GM19193 (cell line): ENCODE measurements around the gene ERC1.

Source experiments
- POLR2A ChIP-seq: IDR thresholded peaks from 4 replicates; pipeline ENCODE4 v1.6.1; 2011; ENCODE audit not compliant: insufficient read depth, insufficient read length; ENCODE audit errors: extremely low read depth

ERC1 gene

DNA sequence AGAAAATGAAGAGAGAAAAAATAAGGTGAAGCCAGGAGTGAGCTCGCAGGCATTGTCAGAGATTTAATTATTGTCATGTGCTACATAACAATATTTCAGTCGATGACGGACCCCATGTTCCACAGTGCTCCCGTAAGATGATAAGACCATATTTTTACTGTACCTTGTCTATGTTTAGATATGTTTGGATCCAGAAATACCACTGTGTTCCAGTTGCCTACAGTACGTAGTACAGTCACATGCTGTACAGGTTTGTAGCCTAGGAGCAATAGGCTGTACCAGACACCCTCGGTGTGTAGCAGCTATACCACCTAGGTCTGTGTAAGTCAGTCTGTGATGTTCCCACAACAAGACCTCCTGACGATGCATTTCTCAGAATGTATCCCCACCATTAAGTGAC lies 465.9 kb downstream of the ERC1 start:
- TF ChIP-seq POLR2A, result no peak

DNA sequence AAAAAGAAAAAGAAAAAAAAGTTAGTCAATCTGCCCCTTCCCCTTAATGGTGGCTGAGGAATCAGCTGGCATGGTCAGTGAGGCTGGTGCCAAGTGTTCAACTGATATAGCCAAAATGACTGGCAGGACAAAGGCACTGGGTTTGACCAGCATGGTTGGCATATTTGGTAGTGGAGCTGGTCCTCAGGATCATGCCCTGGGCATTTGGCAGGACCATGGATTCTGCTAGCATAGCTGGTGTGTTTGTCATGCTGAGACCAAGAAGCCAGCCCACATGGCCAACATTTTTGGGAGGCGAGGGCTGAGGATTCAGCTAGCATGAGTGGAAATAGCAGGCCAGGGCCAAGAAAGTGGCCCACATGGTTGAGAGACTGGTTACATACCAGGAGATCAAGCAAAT lies 466.9 kb downstream of the ERC1 start:
- TF ChIP-seq POLR2A, result no peak

DNA sequence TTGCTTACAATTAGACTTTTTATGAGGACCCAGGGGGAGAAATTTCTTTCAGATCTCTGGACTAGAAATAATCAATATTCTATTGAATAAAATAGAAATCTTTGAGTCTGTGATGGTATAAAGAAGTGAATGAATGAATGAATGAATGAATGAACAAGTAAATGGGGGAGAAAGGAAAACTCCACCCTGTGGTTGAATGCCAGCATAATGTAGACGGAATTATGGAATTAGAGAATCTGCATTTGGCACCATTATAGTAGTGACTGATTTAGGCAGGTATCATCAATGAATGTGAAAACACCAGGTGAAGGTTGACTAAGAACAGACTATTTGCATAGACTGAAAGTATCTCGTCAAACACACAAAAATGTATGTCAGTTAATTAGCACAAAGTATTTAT lies 468.3 kb downstream of the ERC1 start:
- no peak for TF ChIP-seq POLR2A

DNA sequence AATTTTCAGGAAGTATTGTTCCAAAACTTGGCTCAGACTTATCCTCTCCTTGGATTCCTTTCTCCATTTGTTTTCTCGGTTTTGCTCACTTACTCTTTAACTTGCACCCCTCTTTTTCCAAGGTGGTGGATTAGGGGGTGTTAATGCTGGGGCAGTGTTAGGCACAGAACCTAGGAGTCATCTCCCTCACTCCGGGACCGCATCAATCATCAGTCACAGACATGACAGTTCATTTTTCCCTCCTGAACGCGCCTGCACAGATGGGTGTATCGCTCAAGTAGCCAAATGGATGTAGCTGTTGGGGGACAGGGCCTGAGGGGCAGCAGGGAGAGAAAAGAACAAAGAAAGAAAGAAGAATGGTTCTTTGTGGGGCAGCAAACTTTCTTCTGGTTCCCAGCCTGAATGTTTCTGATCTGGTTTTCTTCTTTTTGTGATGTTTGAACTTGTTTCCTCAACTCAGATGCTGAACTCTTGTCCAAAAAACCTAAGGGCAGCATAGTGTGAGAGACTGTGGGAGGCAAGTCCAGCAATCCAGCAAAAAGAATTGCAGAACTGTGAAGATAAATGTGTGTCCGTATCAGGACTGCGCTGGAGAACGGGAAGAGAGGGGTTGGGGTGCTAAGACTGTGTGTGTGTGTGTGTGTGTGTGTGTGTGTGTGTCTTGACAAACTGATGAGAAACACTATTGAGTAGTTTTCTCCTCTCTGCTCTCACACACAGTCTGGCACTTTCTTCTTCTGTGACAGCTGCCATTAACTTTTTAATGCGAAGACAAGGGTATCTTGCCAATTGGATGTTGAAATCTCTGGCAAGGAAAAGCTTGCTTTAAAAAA lies 472.3 kb downstream of the ERC1 start:
- TF ChIP-seq POLR2A, result no peak

DNA sequence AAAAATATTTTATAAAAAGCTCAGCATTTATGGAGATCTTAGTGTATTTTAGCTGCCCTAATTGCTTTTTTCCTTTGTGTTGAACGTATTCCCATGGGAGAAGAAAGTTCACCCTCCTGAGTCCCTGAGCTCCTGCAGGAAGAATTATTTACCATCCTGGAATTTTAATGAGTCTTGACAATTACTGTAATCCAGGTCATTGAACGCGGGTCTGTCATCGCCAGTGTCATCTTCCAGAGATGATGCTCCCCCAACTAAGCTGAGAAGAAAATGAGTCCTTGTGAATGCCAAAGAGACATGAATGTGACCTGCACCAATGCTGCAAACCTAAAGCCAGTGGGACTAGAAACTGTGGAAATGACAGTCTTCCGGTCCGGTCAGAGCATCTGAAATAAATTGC lies 473.9 kb downstream of the ERC1 start:
- no peak for TF ChIP-seq POLR2A

DNA sequence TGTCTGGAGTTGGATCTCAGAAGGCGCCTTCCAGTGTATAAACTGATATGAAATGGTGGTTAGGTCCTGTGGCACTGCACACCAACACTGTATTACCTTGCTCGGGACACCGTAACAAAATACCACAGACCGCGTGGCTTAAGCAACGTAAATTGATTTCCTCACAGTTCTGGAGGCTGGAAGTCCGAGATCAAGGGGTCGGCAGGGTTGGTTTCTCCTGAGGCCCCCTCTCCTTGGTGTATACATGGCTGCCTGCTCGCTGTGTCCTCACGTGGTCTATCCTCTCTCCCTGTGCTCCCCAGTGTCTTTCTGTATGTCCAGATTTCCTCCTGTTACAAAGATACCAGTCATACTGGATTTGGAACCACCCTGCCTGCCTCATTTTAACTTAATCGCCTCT lies 475.0 kb downstream of the ERC1 start:
- no peak for TF ChIP-seq POLR2A

DNA sequence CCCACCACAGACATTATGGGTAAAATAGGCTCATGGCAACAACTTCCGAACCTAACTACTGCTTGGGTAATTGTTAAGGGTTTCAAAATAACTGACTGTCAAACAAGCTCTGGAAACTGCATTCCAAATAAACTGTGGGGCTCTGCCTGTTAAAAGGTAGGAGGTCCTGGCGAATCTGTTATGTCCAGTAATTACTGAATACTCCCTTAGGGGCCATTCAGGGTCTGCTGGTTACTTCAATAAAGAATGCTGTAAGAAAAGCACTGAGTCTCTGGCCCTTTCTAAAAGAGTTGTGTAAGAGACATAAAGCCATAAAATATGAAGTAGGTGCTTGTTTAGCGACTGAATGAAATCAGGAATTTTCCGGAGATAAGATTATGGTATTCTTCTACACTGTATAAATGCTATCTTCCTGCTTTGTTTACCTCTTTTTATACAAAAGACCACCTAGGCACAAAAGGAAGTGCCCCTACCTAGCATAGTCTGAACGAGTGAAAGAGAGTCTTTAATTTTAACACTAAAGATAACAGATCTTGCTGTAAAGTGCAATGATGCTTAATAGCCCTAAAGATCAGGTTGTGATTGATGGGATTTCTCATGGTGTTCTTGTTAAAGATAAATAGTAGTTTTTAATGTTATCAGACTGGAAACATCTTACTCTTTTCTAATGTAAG lies 475.6 kb downstream of the ERC1 start:
- TF ChIP-seq POLR2A, result no peak

DNA sequence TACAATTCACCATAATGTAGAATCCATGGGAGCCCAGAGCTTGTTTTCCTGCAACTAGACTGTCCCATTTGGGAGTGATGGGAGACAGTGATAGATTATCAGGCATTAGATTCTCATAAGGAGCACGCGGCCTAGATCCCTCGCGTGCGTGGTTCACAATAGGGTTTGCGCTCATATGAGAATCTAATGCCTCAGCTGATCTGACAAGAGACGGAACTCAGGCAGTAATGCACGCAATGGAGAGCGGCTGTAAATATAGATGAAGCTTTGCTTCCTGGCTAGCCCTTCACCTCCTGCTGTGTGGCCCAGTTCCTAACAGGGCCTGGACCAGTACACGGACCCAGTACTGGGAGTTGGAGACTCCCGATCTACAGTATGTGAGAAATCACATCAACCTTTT lies 476.7 kb downstream of the ERC1 start:
- no peak for TF ChIP-seq POLR2A

DNA sequence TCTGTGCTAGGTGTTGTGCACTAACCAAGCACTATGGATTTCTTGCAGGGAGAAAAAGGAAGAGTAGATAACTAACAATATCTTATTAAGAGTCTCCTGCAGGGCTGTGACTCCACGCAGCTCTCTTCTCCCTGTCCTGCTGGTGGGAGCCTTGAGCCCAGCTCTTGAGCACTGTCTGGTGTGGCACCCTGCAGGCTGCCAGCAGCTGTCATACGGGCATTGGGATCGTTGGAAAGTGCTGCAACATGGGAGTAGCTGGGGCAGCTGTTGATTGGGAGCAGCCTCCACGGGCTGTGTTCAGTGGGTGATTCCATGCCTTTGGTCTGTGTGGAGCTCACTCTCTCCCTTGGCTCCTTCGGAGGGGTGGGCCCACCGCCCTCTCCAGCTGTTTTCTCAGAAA lies 478.0 kb downstream of the ERC1 start:
- TF ChIP-seq POLR2A, result no peak

DNA sequence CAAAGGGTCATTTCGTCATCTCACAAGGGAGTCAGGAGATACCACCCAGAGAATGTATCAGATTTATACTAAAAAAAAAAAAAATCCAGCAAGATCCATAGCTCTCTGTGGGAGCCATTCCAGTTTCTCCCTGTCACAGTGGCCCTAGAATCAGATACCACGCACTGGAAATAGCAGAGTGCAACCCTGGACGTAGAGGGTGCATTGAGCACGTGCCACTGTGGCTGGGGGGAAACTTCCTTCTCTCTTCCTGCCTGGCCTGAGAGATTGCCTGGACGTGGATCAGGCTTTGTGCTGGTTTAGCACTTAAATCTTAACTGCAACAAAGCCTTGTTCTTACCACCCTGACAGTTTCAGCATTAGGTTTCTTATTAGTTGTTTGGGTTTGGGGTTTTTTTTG lies 479.0 kb downstream of the ERC1 start:
- no peak for TF ChIP-seq POLR2A

DNA sequence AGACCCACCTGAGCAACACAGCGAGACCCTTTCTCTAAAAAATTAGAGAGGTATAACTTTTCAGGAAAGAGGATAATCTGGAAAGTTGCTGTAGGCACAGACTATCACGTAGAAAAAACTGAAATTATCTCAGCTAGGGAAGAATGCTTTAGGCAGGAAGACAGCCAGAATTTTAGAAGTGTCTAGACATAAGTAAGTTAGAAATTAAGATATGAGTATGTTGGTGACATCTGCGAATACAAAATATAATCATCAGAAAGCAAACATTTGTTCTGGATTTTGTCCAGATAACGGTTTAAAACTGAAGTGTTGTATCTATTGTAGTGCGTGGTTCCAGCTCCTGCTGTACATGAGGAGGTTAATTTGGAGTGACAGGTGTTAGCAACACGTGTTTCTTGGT lies 480.2 kb downstream of the ERC1 start:
- TF ChIP-seq POLR2A, result no peak

DNA sequence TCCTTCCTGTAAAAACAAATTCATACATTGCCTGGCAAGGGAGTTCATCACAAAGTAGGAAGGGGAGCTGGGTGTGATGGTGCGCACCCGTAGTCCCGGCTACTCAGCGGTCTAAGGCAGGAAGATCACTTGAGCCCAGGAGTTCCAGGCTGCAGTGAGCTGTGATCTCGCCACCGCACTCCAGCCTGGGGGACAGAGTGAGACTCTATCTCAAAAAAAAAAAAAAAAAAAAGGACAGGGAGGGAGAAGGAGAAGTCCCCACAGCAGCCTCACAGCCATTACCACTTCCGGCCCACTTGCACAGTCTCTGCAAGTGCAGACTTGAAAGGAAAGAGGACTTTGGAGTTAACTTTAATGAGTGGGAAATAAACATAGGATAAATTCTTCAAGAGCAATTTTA lies 482.4 kb downstream of the ERC1 start:
- TF ChIP-seq POLR2A, result no peak

DNA sequence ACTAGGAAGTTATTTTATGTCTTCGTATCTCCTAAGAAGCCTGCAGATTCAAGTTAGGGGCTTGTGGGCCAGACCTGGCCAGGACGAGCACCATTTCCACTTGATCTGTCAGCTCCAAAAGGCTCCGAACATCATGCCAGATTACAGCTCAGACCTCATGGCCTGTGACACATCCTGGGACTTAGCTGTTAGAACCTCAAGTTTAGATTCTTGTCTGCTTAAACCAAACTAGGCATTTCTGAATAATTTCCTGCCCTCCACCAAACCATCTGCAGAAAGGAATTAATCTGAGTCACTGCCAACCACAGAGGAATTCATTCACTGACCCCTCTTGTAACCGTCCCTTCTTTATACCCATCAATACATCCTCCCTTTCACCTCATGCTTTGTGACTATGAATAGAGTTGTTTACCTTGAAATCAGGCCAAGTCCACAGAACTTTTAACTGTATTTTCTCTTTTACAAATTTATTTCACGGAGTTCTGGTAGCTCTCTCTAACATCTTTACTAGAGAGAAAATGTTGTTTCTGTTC lies 483.1 kb downstream of the ERC1 start:
- no peak for TF ChIP-seq POLR2A

DNA sequence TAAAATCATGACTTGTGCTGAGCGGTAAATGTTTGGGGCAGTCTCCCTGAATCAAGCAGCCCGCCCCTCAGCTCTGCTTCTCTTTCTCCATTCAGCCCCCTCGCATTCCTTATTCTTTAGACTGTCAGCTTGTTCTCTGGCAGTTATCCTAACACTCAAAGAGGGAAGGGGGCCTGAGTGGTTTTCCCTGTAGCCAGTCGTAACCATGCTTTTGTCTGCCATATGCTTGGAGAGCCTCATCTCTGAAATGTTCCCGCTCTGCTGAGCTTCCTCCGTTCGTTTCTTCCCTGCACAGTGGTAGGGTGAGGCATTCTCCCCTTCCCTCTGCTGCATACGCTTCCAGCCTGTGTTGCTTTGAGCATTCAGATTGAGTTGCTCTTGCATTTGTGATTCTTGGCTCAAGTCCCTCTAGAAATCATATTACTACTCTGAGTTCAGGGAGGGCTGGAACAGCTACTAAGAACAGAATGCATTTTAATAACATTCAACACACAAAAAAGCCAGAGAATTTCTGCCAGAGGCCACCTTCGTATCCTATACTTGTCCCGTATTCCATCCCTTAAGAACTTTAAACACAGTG lies 483.6 kb downstream of the ERC1 start:
- TF ChIP-seq POLR2A, result no peak

DNA sequence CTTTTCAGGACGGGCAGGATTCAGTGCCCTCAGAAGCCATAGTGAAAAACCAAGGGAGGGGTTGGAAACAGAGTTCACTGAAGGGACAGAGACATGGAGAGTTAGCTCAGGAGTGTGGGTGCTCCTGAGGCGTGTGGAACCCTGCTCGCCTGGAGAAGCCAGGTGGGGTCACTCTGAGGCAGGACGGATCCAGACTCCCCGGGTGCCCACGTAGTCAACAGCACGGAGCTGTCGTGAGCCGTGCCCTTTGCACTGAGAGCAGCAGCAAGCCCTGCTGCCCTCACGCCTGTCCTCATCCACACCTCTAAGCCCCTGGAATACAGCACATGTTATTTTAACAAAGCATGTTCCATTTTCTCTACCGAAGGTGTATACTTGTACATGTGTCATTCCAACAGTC lies 488.6 kb downstream of the ERC1 start:
- no peak for TF ChIP-seq POLR2A

DNA sequence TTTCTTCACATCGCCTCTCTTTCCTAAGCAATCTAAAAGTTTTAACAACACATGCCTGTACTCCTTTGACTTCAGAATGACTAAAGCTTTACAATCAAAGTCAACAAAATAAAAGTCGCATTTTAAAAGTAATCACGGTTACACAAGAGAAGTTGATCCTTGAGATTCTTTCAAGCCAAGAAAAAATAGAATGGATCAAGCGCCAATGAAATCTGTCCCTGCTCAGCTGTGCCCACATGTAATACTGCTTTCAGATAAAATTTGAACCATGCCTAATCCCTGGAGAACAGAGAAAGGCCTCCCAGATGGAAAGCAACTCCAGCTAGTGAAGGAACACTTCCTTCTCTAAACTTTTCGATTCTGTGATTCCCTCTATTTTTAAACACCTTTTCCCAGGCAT lies 490.3 kb downstream of the ERC1 start:
- TF ChIP-seq POLR2A, result no peak

DNA sequence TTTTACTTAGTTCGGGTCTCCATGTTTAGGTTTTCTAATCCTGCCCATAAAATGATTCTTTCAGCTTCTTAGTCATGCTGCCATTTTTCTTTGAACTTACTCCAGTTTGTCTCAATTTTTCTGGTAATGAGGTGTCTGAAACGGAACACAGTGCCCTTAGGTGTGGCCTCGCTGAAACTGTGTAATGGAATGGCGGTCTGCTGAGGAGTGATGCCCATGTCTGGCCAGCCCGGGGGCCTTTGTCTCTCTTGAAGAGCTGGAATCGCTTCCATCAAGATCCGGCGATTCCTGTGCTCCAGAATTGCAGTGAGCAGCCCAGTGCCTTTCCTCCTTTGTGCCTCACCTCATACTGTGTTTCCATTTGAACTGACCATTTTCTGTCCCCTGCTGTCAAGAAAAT lies 490.9 kb downstream of the ERC1 start:
- no peak for TF ChIP-seq POLR2A

DNA sequence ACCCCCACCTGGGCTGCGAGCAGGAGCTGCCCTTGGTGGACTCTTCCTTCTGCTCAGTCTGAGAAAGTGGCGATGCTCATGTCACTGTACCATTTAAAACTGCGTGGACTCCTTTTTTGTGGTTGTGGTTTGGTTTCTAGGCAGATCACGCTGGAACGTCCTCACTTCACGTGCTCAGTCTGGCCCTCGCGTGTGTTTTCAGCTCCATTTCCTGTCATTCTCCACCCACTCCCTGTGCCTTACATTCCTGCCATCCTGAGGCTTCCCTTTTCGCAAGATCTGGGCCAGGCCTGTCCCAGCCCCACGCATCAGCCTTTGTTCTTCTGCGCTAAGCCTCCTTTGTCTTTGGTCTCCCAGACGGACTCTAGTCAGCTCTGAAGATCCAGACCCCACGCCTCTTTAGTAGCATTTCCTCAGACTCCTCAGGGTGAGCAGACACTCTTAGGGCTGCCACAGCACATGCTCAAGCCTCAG lies 497.9 kb downstream of the ERC1 start:
- no peak for TF ChIP-seq POLR2A
